H9 (cell line): ENCODE measurements around the gene RAB3IL1. TPM values are rescaled to one million over a fixed set of nuclear protein-coding genes. Genes with fewer than 3 reads are reported as not detected.

ENCODE experiments used
- DNase-seq: peaks from one replicate; pipeline ENCODE4 v3.0.0-alpha.2; 2017
- H2AFZ ChIP-seq: one replicate; pipeline ENCODE4 v1.6.1; 2013; ENCODE audit warnings: mild to moderate bottlenecking, low read length, control low read depth, moderate library complexity
- H2AK5ac ChIP-seq: 2 replicates; pipeline ENCODE4 v1.6.1; 2013; ENCODE audit warnings: low read length, control low read depth, mixed read lengths; ENCODE audit not compliant: insufficient read length
- H2BK120ac ChIP-seq: one replicate; pipeline ENCODE4 v1.6.1; 2013; ENCODE audit warnings: low read depth, mild to moderate bottlenecking, low read length, control low read depth, inconsistent platforms; ENCODE audit not compliant: poor library complexity, severe bottlenecking
- H2BK12ac ChIP-seq: 2 replicates; pipeline ENCODE4 v1.6.1; 2013; ENCODE audit warnings: low read length, control low read depth, mixed read lengths, low read depth; ENCODE audit not compliant: insufficient read length
- H2BK15ac ChIP-seq: 2 replicates; pipeline ENCODE4 v1.6.1; 2013; ENCODE audit warnings: low read depth, low read length, control low read depth
- H2BK20ac ChIP-seq: one replicate; pipeline ENCODE4 v1.6.1; 2013; ENCODE audit warnings: low read depth, mild to moderate bottlenecking, low read length, control low read depth, inconsistent platforms; ENCODE audit not compliant: poor library complexity, severe bottlenecking
- H2BK5ac ChIP-seq: 2 replicates; pipeline ENCODE4 v1.6.1; 2013; ENCODE audit warnings: low read length, control low read depth, mixed read lengths; ENCODE audit not compliant: insufficient read length
- H3K14ac ChIP-seq: 2 replicates; pipeline ENCODE4 v1.6.1; 2013; ENCODE audit warnings: low read length, control low read depth; ENCODE audit not compliant: insufficient read depth
- H3K18ac ChIP-seq: 2 replicates; pipeline ENCODE4 v1.6.1; 2013; ENCODE audit warnings: low read depth, mild to moderate bottlenecking, mixed read lengths, low read length, control low read depth; ENCODE audit not compliant: insufficient read length
- H3K23ac ChIP-seq: 2 replicates; pipeline ENCODE4 v1.6.1; 2013; ENCODE audit warnings: low read length, control low read depth, mixed read lengths, low read depth; ENCODE audit not compliant: insufficient read length
- H3K23me2 ChIP-seq: 2 replicates; pipeline ENCODE4 v1.6.1; 2013; ENCODE audit warnings: low read depth, mild to moderate bottlenecking, mixed read lengths, low read length, control low read depth; ENCODE audit not compliant: insufficient read length, poor library complexity, severe bottlenecking
- H3K27ac ChIP-seq: 2 replicates; pipeline ENCODE4 v1.5.1; 2013; ENCODE audit warnings: low read length, control low read depth, mixed read lengths, low read depth; ENCODE audit not compliant: insufficient read length
- H3K27me3 ChIP-seq: 2 replicates; pipeline ENCODE4 v1.6.1; 2013; ENCODE audit warnings: low read length, control low read depth, inconsistent platforms; ENCODE audit not compliant: insufficient read depth
- H3K4ac ChIP-seq: 2 replicates; pipeline ENCODE4 v1.6.1; 2013; ENCODE audit warnings: low read depth, mild to moderate bottlenecking, control low read depth, inconsistent platforms, low read length, moderate library complexity
- H3K4me1 ChIP-seq: 2 replicates; pipeline ENCODE4 v1.6.1; 2013; ENCODE audit warnings: low read length, control low read depth, inconsistent platforms; ENCODE audit not compliant: insufficient read depth
- H3K4me2 ChIP-seq: 2 replicates; pipeline ENCODE4 v1.6.1; 2013; ENCODE audit warnings: low read length, control low read depth, mixed read lengths; ENCODE audit not compliant: insufficient read length, insufficient read depth
- H3K56ac ChIP-seq: 2 replicates; pipeline ENCODE4 v1.6.1; 2013; ENCODE audit warnings: low read depth, mild to moderate bottlenecking, mixed read lengths, low read length, control low read depth; ENCODE audit not compliant: insufficient read length
- H3K79me1 ChIP-seq: 2 replicates; pipeline ENCODE4 v1.6.1; 2013; ENCODE audit warnings: low read depth, mild to moderate bottlenecking, moderate library complexity, low read length, control low read depth, inconsistent platforms; ENCODE audit not compliant: insufficient read depth, poor library complexity, severe bottlenecking
- H3K79me2 ChIP-seq: 2 replicates; pipeline ENCODE4 v1.6.1; 2013; ENCODE audit warnings: low read length, control low read depth, inconsistent platforms; ENCODE audit not compliant: insufficient read depth
- H3K9ac ChIP-seq: 2 replicates; pipeline ENCODE4 v1.6.1; 2013; ENCODE audit warnings: low read length, control low read depth, mixed read lengths; ENCODE audit not compliant: insufficient read length; ENCODE audit errors: extremely low read depth
- H3K9me3 ChIP-seq: one replicate; pipeline ENCODE4 v1.6.1; 2013; ENCODE audit warnings: low read depth, low read length, inconsistent platforms; ENCODE audit not compliant: control insufficient read depth
- H3T11ph ChIP-seq: one replicate; pipeline ENCODE4 v1.6.1; 2013; ENCODE audit warnings: mild to moderate bottlenecking, low read length, control low read depth, inconsistent platforms
- H4K20me1 ChIP-seq: one replicate; pipeline ENCODE4 v1.6.1; 2013; ENCODE audit not compliant: control insufficient read depth, insufficient read length, insufficient read depth
- H4K5ac ChIP-seq: 2 replicates; pipeline ENCODE4 v1.6.1; 2013; ENCODE audit warnings: low read depth, mild to moderate bottlenecking, mixed read lengths, low read length, control low read depth; ENCODE audit not compliant: insufficient read length
- H4K8ac ChIP-seq: replicated peaks from 2 replicates; pipeline ENCODE4 v1.6.1; 2013; ENCODE audit warnings: low read length, control low read depth, mixed read lengths, low read depth; ENCODE audit not compliant: insufficient read length
- H4K91ac ChIP-seq: 2 replicates; pipeline ENCODE4 v1.6.1; 2013; ENCODE audit warnings: low read depth, mild to moderate bottlenecking, moderate library complexity, mixed read lengths, low read length, control low read depth; ENCODE audit not compliant: insufficient read length
- H3K27ac Mint-ChIP-seq, 3 experiments: 2 replicates in 2 of 3; 3 replicates in 1 of 3; pipeline ENCODE4 v1.8.0; 2020 to 2021; ENCODE audit warnings: mixed read lengths in 3 of 3, mild to moderate bottlenecking in 1 of 3, moderate library complexity in 1 of 3
- H3K27me3 Mint-ChIP-seq: 2 replicates; pipeline ENCODE4 v1.8.0; 2021; ENCODE audit warnings: low read depth, mild to moderate bottlenecking, moderate library complexity, mixed read lengths
- H3K36me3 Mint-ChIP-seq, 3 experiments: 2 replicates in 2 of 3; 3 replicates in 1 of 3; pipeline ENCODE4 v1.8.0; 2020 to 2021; ENCODE audit warnings: low read depth in 3 of 3, mixed read lengths in 3 of 3; ENCODE audit not compliant: insufficient read depth in 1 of 3
- H3K4me1 Mint-ChIP-seq, 2 experiments: 2 replicates each; pipeline ENCODE4 v1.8.0; 2020; ENCODE audit warnings: mixed read lengths in 2 of 2
- H3K4me3 Mint-ChIP-seq, 2 experiments: 2 replicates in 1 of 2; 3 replicates in 1 of 2; pipeline ENCODE4 v1.8.0; 2020 to 2021; ENCODE audit warnings: mild to moderate bottlenecking in 2 of 2, mixed read lengths in 2 of 2, moderate library complexity in 1 of 2
- H3K9me3 Mint-ChIP-seq, 2 experiments: 2 replicates in 1 of 2; 3 replicates in 1 of 2; pipeline ENCODE4 v1.8.0; 2020; ENCODE audit warnings: mild to moderate bottlenecking in 2 of 2, mixed read lengths in 2 of 2, moderate library complexity in 1 of 2
- WGBS: extraction: QIAGEN DNeasy Blood & Tissue Kit; methylation state at CpG from one replicate; pipeline ENCODE4 v1.1.7; 2013; ENCODE audit warnings: missing lambda C conversion rate, low lambda C conversion rate, mixed read lengths; ENCODE audit not compliant: insufficient read length; ENCODE audit errors: extremely low coverage; 5-methylcytosine and 5-hydroxymethylcytosine counted together
- total RNA-seq: library from RNA; stranded (reverse); gene quantifications from 2 replicates; pipeline ENCODE4 v1.2.1, GENCODE V29; 2021
- TF ChIP-seq, protein P1 (sequence below): fragments of 200-600 bp; sonication (generic); conservative IDR thresholded peaks from 3 replicates; pipeline ENCODE4 v1.8.0; 2021; ENCODE audit warnings: antibody characterized with exemption, mild to moderate bottlenecking

The RAB3IL1 gene
- total RNA-seq, 1 experiment from 2014 or later, result 2.4 TPM

DNA sequence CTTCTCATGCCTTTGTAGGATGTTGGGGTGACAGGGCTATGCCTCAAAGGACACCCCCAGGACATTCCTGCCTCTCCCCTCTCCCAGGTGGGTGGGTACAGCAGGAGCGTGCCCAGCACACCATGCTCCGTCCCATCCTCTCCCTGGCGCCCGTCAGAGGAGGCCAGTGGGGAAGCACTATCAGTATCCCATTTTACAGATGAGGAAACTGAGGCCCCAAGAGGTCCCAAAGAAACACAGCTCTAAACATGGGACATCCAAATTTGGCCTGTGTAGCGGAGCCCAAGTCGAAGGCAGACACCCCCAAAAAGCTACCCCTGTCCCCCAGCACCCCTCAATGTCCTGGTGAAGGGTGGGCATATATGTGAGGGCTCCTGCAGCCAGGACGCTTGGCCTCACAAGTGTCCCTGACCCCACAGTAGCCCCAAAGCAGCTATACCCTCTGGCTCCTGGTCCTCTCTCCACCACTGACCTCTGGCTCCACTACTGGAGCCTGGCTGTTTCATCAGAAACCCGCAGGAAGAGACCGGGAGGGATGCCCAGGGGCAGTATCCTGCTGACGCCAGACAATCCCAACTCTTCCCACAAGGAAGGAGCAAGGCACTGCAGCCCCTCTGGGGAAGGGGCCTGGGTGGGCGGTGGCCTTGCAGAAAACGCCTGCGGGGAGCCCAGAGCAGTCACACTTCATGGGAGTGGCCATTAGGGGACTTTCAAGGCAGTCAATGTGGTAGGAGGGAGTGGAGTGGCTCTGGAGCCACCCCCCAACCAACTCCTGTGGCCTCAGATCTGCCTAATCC, 31.4 kb downstream of the RAB3IL1 start:
- Histone ChIP-seq H4K20me1 (no peaks in the 10 kb centered on the region), H2AK5ac (no peak overlapping the region), H4K5ac (no peak overlapping the region), H3K4me1 (no peaks in the 10 kb centered on the region), H3K14ac (no peak overlapping the region), H3K4me2 (no peak overlapping the region), H2BK5ac (no peak overlapping the region), H3K56ac (no peak overlapping the region), H3K9me3 (no peaks in the 10 kb centered on the region), H2BK12ac (no peak overlapping the region), H3K23me2 (peaks cover 7% of the 10 kb centered on the region), H3K23ac (no peak overlapping the region), H2BK20ac (no peak overlapping the region), H2AFZ (no peak overlapping the region), H4K8ac (no peak overlapping the region), H2BK15ac (no peak overlapping the region), H3K27ac (no peak overlapping the region), H3K4ac (no peak overlapping the region), H3K27me3 (no peaks in the 10 kb centered on the region), H2BK120ac (no peak overlapping the region), H3K9ac (no peak overlapping the region), H3K79me1 (no peaks in the 10 kb centered on the region), H4K91ac (no peak overlapping the region), H3K18ac (no peak overlapping the region), H3T11ph (no peak overlapping the region), H3K79me2 (0 out of 2 replicates have a peak, but pooled peaks cover 2% of the 10 kb centered on the region)
- TF ChIP-seq, protein P1, sequence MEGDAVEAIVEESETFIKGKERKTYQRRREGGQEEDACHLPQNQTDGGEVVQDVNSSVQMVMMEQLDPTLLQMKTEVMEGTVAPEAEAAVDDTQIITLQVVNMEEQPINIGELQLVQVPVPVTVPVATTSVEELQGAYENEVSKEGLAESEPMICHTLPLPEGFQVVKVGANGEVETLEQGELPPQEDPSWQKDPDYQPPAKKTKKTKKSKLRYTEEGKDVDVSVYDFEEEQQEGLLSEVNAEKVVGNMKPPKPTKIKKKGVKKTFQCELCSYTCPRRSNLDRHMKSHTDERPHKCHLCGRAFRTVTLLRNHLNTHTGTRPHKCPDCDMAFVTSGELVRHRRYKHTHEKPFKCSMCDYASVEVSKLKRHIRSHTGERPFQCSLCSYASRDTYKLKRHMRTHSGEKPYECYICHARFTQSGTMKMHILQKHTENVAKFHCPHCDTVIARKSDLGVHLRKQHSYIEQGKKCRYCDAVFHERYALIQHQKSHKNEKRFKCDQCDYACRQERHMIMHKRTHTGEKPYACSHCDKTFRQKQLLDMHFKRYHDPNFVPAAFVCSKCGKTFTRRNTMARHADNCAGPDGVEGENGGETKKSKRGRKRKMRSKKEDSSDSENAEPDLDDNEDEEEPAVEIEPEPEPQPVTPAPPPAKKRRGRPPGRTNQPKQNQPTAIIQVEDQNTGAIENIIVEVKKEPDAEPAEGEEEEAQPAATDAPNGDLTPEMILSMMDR, result no peak
- H3K4me3 Mint-ChIP-seq, result no peak overlapping the region
- H3K27ac Mint-ChIP-seq, result no peak overlapping the region; a peak in 1 of 7 replicates
- peaks cover 15 to 28% of the 10 kb centered on the region in 2 experiments for H3K4me1 Mint-ChIP-seq
- WGBS, result no CpG with 5 or more reads among the region's 13 CpGs
- H3K36me3 Mint-ChIP-seq, result peaks cover 0 to 6% (median 2%) of the 10 kb centered on the region in 3 experiments; a peak in 4 of 7 replicates
- peaks cover 0 to 5% of the 10 kb centered on the region in 2 experiments; a peak in 2 of 5 replicates for H3K9me3 Mint-ChIP-seq
- DNase-seq, result no peak
- H3K27me3 Mint-ChIP-seq, result no peaks in the 10 kb centered on the region; the same call in 1 of the 2 replicates
